ENCODE measurements around the gene MBD2. TPM values are rescaled to one million over a fixed set of nuclear protein-coding genes. Genes with fewer than 3 reads are reported as not detected.
"Not testable (repeated sequence)": the region's sequence is repeated elsewhere in the genome, so short reads cannot be mapped to it uniquely, and the experiment has no call there.

MBD2 gene
- total and polyA plus RNA-seq, 3 donors from 2014 or later = 59.1 to 106 (median 66.9) TPM

DNA sequence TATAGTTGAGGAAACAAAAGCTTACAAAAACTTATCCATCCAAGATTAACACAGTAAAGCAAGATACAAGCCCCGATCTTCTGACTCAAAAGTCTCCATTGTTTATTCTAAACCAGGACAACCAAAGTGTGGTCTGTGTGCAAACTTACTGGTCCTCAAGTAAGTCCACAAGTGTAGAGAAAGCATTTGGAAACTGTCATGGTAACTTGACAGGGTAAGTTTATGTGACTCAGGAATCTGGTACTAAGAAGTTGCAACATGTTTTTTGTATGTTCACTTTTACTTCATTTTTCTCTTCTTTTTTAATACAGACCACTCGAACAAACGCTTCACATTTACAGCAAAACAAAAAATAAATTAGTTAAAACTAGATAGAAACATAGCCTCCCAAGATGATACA lies 9.4 kb downstream of the MBD2 start:
- Histone ChIP-seq H3K4me3 (no peak overlapping the region), H3K36me3 (ENCODE audit: low read depth, missing control alignments) (no peaks in the 10 kb centered on the region), H3K4me1 (no peaks in the 10 kb centered on the region), H3K27ac (no peak overlapping the region), H3K27me3 (no peaks in the 10 kb centered on the region), H3K9me3 (no peaks in the 10 kb centered on the region)
- 81 to 89% methylated on average over 3 of the region's 3 CpGs for WGBS, 2 donors
- intact Hi-C loops (cut with DNase I; ENCODE audit: low total_unique reads) = no loop called here
- DNase-seq = no peak
- TF ChIP-seq POLR2A (IDR thresholded peaks at IDR 0.05) = no peak
- TF ChIP-seq, protein P1, sequence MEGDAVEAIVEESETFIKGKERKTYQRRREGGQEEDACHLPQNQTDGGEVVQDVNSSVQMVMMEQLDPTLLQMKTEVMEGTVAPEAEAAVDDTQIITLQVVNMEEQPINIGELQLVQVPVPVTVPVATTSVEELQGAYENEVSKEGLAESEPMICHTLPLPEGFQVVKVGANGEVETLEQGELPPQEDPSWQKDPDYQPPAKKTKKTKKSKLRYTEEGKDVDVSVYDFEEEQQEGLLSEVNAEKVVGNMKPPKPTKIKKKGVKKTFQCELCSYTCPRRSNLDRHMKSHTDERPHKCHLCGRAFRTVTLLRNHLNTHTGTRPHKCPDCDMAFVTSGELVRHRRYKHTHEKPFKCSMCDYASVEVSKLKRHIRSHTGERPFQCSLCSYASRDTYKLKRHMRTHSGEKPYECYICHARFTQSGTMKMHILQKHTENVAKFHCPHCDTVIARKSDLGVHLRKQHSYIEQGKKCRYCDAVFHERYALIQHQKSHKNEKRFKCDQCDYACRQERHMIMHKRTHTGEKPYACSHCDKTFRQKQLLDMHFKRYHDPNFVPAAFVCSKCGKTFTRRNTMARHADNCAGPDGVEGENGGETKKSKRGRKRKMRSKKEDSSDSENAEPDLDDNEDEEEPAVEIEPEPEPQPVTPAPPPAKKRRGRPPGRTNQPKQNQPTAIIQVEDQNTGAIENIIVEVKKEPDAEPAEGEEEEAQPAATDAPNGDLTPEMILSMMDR (IDR thresholded peaks at IDR 0.05) = no peak

DNA sequence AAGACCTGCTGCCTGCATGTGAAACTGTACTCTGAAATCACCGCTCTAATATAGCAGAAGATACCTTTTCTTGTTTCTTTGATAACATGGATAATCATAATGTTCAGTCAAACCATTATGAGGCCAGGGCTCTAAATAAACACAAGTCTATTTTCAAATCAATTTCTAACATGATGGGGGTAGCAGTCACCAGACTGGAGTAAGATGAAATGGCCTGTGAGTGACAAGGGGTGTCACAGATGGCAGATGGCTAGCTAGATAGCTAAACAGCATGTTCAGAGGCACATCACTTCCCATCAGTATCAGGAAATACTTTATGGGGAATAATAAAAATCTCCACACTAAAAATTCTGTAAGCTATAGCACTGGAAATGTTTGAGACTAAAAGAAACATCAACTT lies 14.0 kb downstream of the MBD2 start:
- DNase-seq = no peak
- 89 to 90% methylated on average over 1 of the region's 1 CpG for WGBS, 2 donors
- H3K4me3 ChIP-seq = no peak overlapping the region
- no peaks in the 10 kb centered on the region for H3K9me3 ChIP-seq
- H3K27ac ChIP-seq = no peak overlapping the region
- no peaks in the 10 kb centered on the region for H3K27me3 ChIP-seq
- peaks cover 15% of the 10 kb centered on the region for H3K4me1 ChIP-seq
- intact Hi-C loops (cut with DNase I; ENCODE audit: low total_unique reads) = no loop called here
- no peaks in the 10 kb centered on the region for H3K36me3 ChIP-seq (ENCODE audit: low read depth, missing control alignments)
- TF ChIP-seq, protein P1 (IDR thresholded peaks at IDR 0.05) = no peak
- TF ChIP-seq POLR2A (IDR thresholded peaks at IDR 0.05) = no peak

DNA sequence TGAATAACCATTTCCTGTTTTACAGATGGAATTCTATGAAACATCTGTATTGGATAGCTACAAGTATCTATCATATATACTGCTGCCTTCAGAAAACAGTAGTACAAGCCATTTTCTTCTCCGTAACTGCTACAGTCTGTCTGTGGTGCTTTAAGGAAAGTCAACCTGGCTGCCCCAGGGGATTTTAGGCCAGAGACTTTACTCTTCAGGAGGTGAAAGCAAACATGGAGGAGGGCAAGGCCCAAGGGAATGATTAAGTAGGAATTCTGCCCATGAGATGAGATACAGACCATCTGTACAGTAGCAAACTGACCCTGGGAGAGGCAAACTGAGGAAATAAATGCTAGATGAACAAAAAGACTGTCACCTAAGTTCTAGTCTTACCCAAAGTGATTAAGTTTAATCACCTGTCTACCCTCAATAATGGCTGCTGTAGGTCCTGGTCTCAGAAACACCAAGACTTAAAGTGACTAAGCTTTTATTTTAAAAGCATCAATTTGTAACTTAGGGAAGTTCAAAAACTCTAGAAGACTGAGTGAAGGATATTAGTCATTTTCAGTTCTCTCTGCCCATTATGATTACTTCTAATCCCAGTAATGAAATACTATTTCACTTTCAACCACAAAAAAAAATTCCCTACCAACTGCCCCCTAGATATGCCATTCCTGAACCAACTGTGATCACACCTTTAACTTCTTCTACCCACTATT lies 14.8 kb downstream of the MBD2 start:
- Histone ChIP-seq H3K9me3 (no peaks in the 10 kb centered on the region), H3K27me3 (no peaks in the 10 kb centered on the region), H3K4me3 (no peak overlapping the region), H3K36me3 (ENCODE audit: low read depth, missing control alignments) (no peaks in the 10 kb centered on the region), H3K27ac (no peak overlapping the region), H3K4me1 (peaks cover 15% of the 10 kb centered on the region)
- intact Hi-C loops (cut with DNase I; ENCODE audit: low total_unique reads) = no loop called here
- DNase-seq = no peak
- 65 to 78% methylated on average over 1 of the region's 1 CpG for WGBS, 2 donors
- TF ChIP-seq, protein P1 (IDR thresholded peaks at IDR 0.05) = no peak
- TF ChIP-seq POLR2A (IDR thresholded peaks at IDR 0.05) = no peak

DNA sequence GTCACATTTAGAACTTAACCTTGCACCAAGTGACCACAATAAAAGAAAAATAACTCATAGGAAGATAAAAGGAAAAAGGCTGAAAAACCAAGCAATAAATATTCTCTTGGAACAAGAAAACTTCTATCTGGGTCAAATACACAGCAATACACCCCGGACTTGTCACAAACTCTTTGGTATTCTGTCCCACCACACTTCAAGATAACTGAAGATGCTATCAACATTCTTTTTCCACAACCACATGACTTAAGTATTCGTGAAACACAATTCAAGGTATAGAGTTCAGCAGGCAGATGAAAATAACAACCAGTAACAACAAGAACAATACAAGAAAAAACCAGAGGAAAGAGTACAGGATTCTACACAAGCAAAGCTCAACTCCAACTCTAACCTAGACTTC lies 18.0 kb downstream of the MBD2 start:
- intact Hi-C loops (cut with DNase I; ENCODE audit: low total_unique reads) = no loop called here
- WGBS, 2 donors = 29 to 46% methylated on average over 2 of the region's 2 CpGs
- Histone ChIP-seq H3K9me3 (no peaks in the 10 kb centered on the region), H3K4me3 (no peak overlapping the region), H3K27ac (no peak overlapping the region), H3K27me3 (no peaks in the 10 kb centered on the region), H3K36me3 (ENCODE audit: low read depth, missing control alignments) (no peaks in the 10 kb centered on the region), H3K4me1 (peaks cover 15% of the 10 kb centered on the region)
- TF ChIP-seq, protein P1 (IDR thresholded peaks at IDR 0.05) = no peak
- no peak for TF ChIP-seq POLR2A (IDR thresholded peaks at IDR 0.05)
- DNase-seq = no peak

DNA sequence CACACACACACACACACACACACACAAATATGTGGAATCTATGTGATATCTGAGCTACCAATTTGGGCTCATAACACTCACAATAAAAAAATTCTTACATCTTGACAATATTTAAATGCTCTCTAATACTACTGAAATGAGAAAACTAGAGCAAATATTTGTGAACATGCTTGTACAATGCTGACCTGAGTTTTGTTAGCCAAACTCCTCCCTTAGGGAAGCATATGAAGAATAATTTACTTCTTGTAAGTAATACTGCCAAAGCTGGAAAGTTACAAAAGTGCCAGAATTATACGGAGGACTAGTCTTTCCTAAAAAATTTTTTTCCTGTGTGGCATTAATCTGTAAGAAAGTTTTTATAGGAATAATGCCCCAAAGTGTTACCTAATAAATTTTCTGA lies 18.5 kb downstream of the MBD2 start:
- H3K27me3 ChIP-seq = no peaks in the 10 kb centered on the region
- no peaks in the 10 kb centered on the region for H3K36me3 ChIP-seq (ENCODE audit: low read depth, missing control alignments)
- no peak overlapping the region for H3K4me3 ChIP-seq
- no peaks in the 10 kb centered on the region for H3K9me3 ChIP-seq
- TF ChIP-seq POLR2A (IDR thresholded peaks at IDR 0.05) = no peak
- TF ChIP-seq, protein P1 (IDR thresholded peaks at IDR 0.05) = no peak
- intact Hi-C loops (cut with DNase I; ENCODE audit: low total_unique reads) = no loop called here
- H3K27ac ChIP-seq = no peak overlapping the region
- 23 to 33% methylated on average over 1 of the region's 1 CpG for WGBS, 2 donors
- H3K4me1 ChIP-seq = peaks cover 15% of the 10 kb centered on the region
- no peak for DNase-seq

DNA sequence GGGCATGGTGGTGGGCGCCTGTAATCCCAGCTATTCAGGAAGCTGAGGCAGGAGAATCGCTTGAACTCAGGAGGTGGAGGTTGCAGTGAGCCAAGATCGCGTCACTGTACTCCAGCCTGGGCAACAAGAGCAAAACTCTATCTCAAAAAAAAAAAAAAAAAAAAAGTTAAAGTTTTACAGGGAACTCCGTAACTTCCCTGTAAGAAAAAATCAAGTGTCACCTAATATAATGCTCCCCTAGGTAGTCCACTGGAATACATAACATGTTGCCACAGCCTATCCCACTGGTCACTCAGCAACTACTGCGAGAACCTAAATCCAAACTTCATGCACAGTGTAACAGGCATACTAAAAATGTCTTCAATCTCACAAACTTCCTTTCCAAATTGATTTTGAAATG lies 19.0 kb downstream of the MBD2 start:
- H3K36me3 ChIP-seq (ENCODE audit: low read depth, missing control alignments); DNase-seq; H3K4me3 ChIP-seq; H3K27me3 ChIP-seq; intact Hi-C loops (cut with DNase I; ENCODE audit: low total_unique reads); H3K27ac ChIP-seq; H3K9me3 ChIP-seq: not testable (repeated sequence)
- peaks cover 15% of the 10 kb centered on the region for H3K4me1 ChIP-seq
- whole genome bisulfite sequencing, 2 donors = 64 to 73% methylated on average over 6 of the region's 6 CpGs
